Thyroid gland (tissue), 4 donors: ENCODE data around the gene SLC7A7.

Experiments
- POLR2A ChIP-seq, 2 donors: fragments of 450-650 bp; IDR thresholded peaks; one replicate each; pipeline ENCODE4 v1.6.1; 2017; ENCODE audit warnings: antibody characterized with exemption in 2 of 2, mild to moderate bottlenecking in 2 of 2, moderate library complexity in 1 of 2
- TF ChIP-seq, protein P1 (sequence below), 6 experiments: fragments of 200-600 bp in 3 of 6; fragments of 450-650 bp in 3 of 6; sonication (generic) in 3 of 6; IDR thresholded peaks; one replicate each; pipeline ENCODE4 v1.5.1; 2016 to 2019; ENCODE audit warnings: antibody characterized with exemption in 6 of 6, mild to moderate bottlenecking in 2 of 6, inconsistent platforms in 1 of 6, moderate library complexity in 1 of 6

DNA sequence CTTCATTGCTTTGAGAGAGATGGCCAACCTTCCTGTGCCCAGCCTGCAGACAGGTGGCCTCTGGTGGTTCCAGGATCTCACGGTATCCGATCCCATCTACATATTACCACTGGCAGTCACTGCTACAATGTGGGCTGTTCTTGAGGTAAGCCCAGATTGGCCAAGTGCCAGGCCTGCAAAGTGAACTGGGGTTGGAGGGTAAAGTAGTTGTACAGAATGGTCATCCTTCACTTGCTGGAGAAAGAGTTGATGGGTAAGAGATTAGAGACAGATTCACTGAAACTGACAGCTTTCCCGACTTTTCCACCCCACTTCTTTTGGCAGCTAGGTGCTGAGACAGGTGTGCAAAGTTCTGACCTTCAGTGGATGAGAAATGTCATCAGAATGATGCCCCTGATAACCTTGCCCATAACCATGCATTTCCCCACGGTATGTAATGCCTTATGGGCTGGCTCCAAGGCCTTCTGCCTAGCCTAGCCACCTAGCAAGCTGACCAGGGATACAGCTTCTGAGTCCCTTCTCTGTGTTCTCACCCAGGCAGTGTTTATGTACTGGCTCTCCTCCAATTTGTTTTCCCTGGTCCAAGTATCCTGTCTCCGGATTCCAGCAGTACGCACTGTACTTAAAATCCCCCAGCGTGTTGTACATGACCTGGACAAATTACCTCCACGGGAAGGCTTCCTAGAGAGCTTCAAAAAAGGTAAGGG lies 44.6 kb downstream of the SLC7A7 start:
- TF ChIP-seq, protein P1, sequence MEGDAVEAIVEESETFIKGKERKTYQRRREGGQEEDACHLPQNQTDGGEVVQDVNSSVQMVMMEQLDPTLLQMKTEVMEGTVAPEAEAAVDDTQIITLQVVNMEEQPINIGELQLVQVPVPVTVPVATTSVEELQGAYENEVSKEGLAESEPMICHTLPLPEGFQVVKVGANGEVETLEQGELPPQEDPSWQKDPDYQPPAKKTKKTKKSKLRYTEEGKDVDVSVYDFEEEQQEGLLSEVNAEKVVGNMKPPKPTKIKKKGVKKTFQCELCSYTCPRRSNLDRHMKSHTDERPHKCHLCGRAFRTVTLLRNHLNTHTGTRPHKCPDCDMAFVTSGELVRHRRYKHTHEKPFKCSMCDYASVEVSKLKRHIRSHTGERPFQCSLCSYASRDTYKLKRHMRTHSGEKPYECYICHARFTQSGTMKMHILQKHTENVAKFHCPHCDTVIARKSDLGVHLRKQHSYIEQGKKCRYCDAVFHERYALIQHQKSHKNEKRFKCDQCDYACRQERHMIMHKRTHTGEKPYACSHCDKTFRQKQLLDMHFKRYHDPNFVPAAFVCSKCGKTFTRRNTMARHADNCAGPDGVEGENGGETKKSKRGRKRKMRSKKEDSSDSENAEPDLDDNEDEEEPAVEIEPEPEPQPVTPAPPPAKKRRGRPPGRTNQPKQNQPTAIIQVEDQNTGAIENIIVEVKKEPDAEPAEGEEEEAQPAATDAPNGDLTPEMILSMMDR (IDR thresholded peaks at IDR 0.05): no peak
- TF ChIP-seq POLR2A (IDR thresholded peaks at IDR 0.05): no peak
